SU-DHL-6 (cell line): ENCODE data around the gene KIF2A.

Source experiments
- CTCF ChIP-seq: fragments of 200-600 bp; sonication (generic); IDR thresholded peaks from one replicate; pipeline ENCODE4 v1.5.1; 2017; ENCODE audit warnings: antibody characterized with exemption, mild to moderate bottlenecking, low read length, moderate library complexity; ENCODE audit not compliant: insufficient read depth, poor library complexity, severe bottlenecking
- EZH2phosphoT487 ChIP-seq: fragments of 200-600 bp; sonication (generic), shearing (Covaris generic); conservative IDR thresholded peaks from 2 replicates; pipeline ENCODE4 v1.6.1; 2018; ENCODE audit warnings: mild to moderate bottlenecking, antibody characterized with exemption, low read length, moderate library complexity, mixed read lengths

- TF ChIP-seq CTCF, result no peak
- no peak for TF ChIP-seq EZH2phosphoT487
Measured at GRCh38 chr5:62316176-62316502, 10.1 kb downstream of the KIF2A start.
